Neural progenitor cell (in vitro differentiated cells): ENCODE data around the gene SBF1.

Experiments
- CTCF ChIP-seq: fragments of 200-600 bp; sonication (generic); IDR thresholded peaks from 2 replicates; pipeline ENCODE4 v1.5.1; 2017; ENCODE audit warnings: antibody characterized with exemption, mild to moderate bottlenecking
- EZH2 ChIP-seq: fragments of 200-600 bp; sonication (generic); IDR thresholded peaks from 2 replicates; pipeline ENCODE4 v1.6.1; 2017; ENCODE audit warnings: antibody characterized with exemption, mild to moderate bottlenecking, moderate library complexity
- EZH2phosphoT487 ChIP-seq: fragments of 200-600 bp; sonication (generic); IDR thresholded peaks from 2 replicates; pipeline ENCODE4 v1.6.1; 2017; ENCODE audit warnings: antibody characterized with exemption

- TF ChIP-seq CTCF (no peak), EZH2 (no peak), EZH2phosphoT487 (no peak)
Measured at GRCh38 chr22:50504369-50505211, 29.8 kb upstream of the SBF1 start.
